OCI-LY3 (cell line): Measurements from ENCODE around the gene EML4.

Source experiments
- H2AFZ ChIP-seq: fragments of 200-600, 300-600 bp; shearing (Covaris generic); 2 replicates; pipeline ENCODE4 v1.6.0; 2014; ENCODE audit warnings: antibody characterized with exemption, low read depth, low read length
- H3K27ac ChIP-seq: fragments of 200-600, 300-600 bp; sonication (generic); 2 replicates; pipeline ENCODE4 v1.5.1; 2014; ENCODE audit warnings: mild to moderate bottlenecking, low read length, moderate library complexity, mixed read lengths
- H3K27me3 ChIP-seq: fragments of 200-600, 300-600 bp; sonication (generic); 2 replicates; pipeline ENCODE4 v1.6.1; 2014; ENCODE audit warnings: low read depth, low read length, mixed read lengths
- H3K36me3 ChIP-seq: fragments of 200-600, 300-600 bp; sonication (generic); replicated peaks from 2 replicates; pipeline ENCODE3; 2014; ENCODE audit warnings: low read depth, low read length, mixed read lengths
- H3K4me1 ChIP-seq: fragments of 300-600, 200-600 bp; sonication (generic); 2 replicates; pipeline ENCODE4 v1.6.1; 2014; ENCODE audit warnings: low read length, mixed read lengths
- H3K4me2 ChIP-seq: fragments of 200-600, 300-600 bp; sonication (generic); 2 replicates; pipeline ENCODE4 v1.6.1; 2014; ENCODE audit warnings: low read length, mixed read lengths
- H3K4me3 ChIP-seq: fragments of 300-600, 200-600 bp; sonication (generic); 2 replicates; pipeline ENCODE4 v1.5.1; 2014; ENCODE audit warnings: antibody characterized with exemption, mild to moderate bottlenecking, low read length, moderate library complexity
- H3K79me2 ChIP-seq: fragments of 300-600, 200-600 bp; shearing (Covaris generic); 2 replicates; pipeline ENCODE4 v1.6.1; 2014; ENCODE audit warnings: mild to moderate bottlenecking, low read length, mixed read lengths
- H3K9ac ChIP-seq: fragments of 300-600, 200-600 bp; shearing (Covaris generic); 2 replicates; pipeline ENCODE4 v1.6.0; 2014; ENCODE audit warnings: mild to moderate bottlenecking, low read length, moderate library complexity
- H3K9me3 ChIP-seq: fragments of 200-600, 300-600 bp; shearing (Covaris generic); 2 replicates; pipeline ENCODE4 v1.6.1; 2014; ENCODE audit warnings: low read length, mixed read lengths; ENCODE audit not compliant: insufficient read depth
- H4K20me1 ChIP-seq: fragments of 200-600, 300-600 bp; sonication (generic); 2 replicates; pipeline ENCODE4 v1.6.1; 2016; ENCODE audit warnings: low read length, mixed read lengths; ENCODE audit not compliant: insufficient read depth
- CTCF ChIP-seq: fragments of 200-600, 300-600 bp; sonication (generic); IDR thresholded peaks from 2 replicates; pipeline ENCODE4 v1.5.1; 2014; ENCODE audit warnings: antibody characterized with exemption, low read length, low read depth
- EZH2phosphoT487 ChIP-seq: fragments of 200-600 bp; shearing (Covaris generic); IDR thresholded peaks from 2 replicates; pipeline ENCODE4 v1.6.1; 2018; ENCODE audit warnings: antibody characterized with exemption, mixed run types, low read depth

The EML4 gene

GRCh38 chr2:42217307-42217706 is 48.2 kb downstream of the EML4 start:
- Histone ChIP-seq H3K4me1 (peaks cover 3% of the 10 kb centered on the region; the same call in 1 of the 2 replicates), H3K36me3 (peaks cover 4% of the 10 kb centered on the region), H4K20me1 (peaks cover 63% of the 10 kb centered on the region), H3K9ac (no peak overlapping the region), H3K9me3 (no peaks in the 10 kb centered on the region), H3K79me2 (peaks cover 71% of the 10 kb centered on the region), H3K27ac (no peak overlapping the region), H3K4me2 (no peak overlapping the region), H2AFZ (no peak overlapping the region), H3K27me3 (no peaks in the 10 kb centered on the region), H3K4me3 (no peak overlapping the region)
- no peak for TF ChIP-seq EZH2phosphoT487
- no peak for TF ChIP-seq CTCF

GRCh38 chr2:42217914-42218313 is 48.8 kb downstream of the EML4 start:
- no peaks in the 10 kb centered on the region for H3K27me3 ChIP-seq
- H4K20me1 ChIP-seq = peaks cover 64% of the 10 kb centered on the region
- no peak overlapping the region for H3K4me2 ChIP-seq
- H2AFZ ChIP-seq = no peak overlapping the region
- no peak overlapping the region for H3K27ac ChIP-seq
- H3K4me1 ChIP-seq = peaks cover 3% of the 10 kb centered on the region; the same call in 1 of the 2 replicates
- H3K79me2 ChIP-seq = peaks cover 70% of the 10 kb centered on the region
- no peak overlapping the region for H3K9ac ChIP-seq
- peaks cover 4% of the 10 kb centered on the region for H3K36me3 ChIP-seq
- TF ChIP-seq CTCF = no peak
- TF ChIP-seq EZH2phosphoT487 = no peak
- no peak overlapping the region for H3K4me3 ChIP-seq
- H3K9me3 ChIP-seq = no peaks in the 10 kb centered on the region

- Histone ChIP-seq H3K79me2 (peaks cover 72% of the 10 kb centered on the region), H3K4me1 (peaks cover 11% of the 10 kb centered on the region), H3K9ac (no peak overlapping the region)
These were observed 49.6 kb downstream of the EML4 start for GRCh38 chr2:42218712-42219111.

GRCh38 chr2:42219160-42219559 is 50.0 kb downstream of the EML4 start:
- H4K20me1 ChIP-seq = peaks cover 71% of the 10 kb centered on the region
- no peak overlapping the region for H3K4me3 ChIP-seq
- H3K4me1 ChIP-seq = peaks cover 15% of the 10 kb centered on the region
- no peak overlapping the region for H3K27ac ChIP-seq
- peaks cover 71% of the 10 kb centered on the region for H3K79me2 ChIP-seq
- H2AFZ ChIP-seq = no peak overlapping the region
- H3K9me3 ChIP-seq = no peaks in the 10 kb centered on the region
- H3K4me2 ChIP-seq = no peak overlapping the region
- H3K9ac ChIP-seq = no peak overlapping the region
- TF ChIP-seq EZH2phosphoT487 (no peak), CTCF (no peak)
- no peaks in the 10 kb centered on the region for H3K27me3 ChIP-seq
- peaks cover 4% of the 10 kb centered on the region for H3K36me3 ChIP-seq

More at GRCh38 chr2:42218712-42219111, 49.6 kb downstream of the EML4 start:
- peaks cover 4% of the 10 kb centered on the region for H3K36me3 ChIP-seq
- H3K27ac ChIP-seq = no peak overlapping the region
- no peak overlapping the region for H2AFZ ChIP-seq
- no peak overlapping the region for H3K4me2 ChIP-seq
- no peaks in the 10 kb centered on the region for H3K9me3 ChIP-seq
- H3K4me3 ChIP-seq = no peak overlapping the region
- peaks cover 66% of the 10 kb centered on the region for H4K20me1 ChIP-seq
- TF ChIP-seq EZH2phosphoT487 (no peak), CTCF (no peak)
- H3K27me3 ChIP-seq = no peaks in the 10 kb centered on the region
